SK-N-SH (cell line): ENCODE measurements around the gene CACNA2D3. TPM values are rescaled to one million over a fixed set of nuclear protein-coding genes. Genes with fewer than 3 reads are reported as not detected.

Experiments
- CTCF ChIA-PET: fragments of 300-600, 350-600 bp; formaldehyde crosslinking; extraction: SDS; loops from one replicate; lab custom pipeline; 2021; lab: Yijun Ruan, JAX
- POLR2A ChIA-PET: fragments of 350-600 bp; sonication (Branson Sonifier 250); formaldehyde crosslinking; extraction: SDS; loops from one replicate; lab custom pipeline; 2020; ENCODE audit warnings: antibody characterized with exemption, inconsistent platforms; lab: Yijun Ruan, JAX
- DNase-seq: peaks from one replicate; pipeline ENCODE4 v3.0.0; 2012
- H2AFZ ChIP-seq: fragments of 200-600 bp; sonication (generic); 2 replicates; pipeline ENCODE4 v1.8.1; 2016; ENCODE audit warnings: antibody characterized with exemption, mild to moderate bottlenecking, low read depth
- H3F3A ChIP-seq: fragments of 200-600 bp; sonication (generic); replicated peaks from 2 replicates; pipeline ENCODE3; 2016; ENCODE audit warnings: antibody characterized with exemption, mild to moderate bottlenecking; ENCODE audit not compliant: insufficient read depth
- H3K27ac ChIP-seq, 2 experiments: fragments of 200-500 bp in 1 of 2; fragments of 200-600 bp in 1 of 2; sonication (Bioruptor generic) in 1 of 2; sonication (generic), shearing (Covaris generic) in 1 of 2; 2 replicates each; pipeline versions ENCODE4 v1.5.1 to v1.6.1; 2014 to 2016; ENCODE audit warnings: low read depth in 2 of 2, inconsistent platforms in 1 of 2, low read length in 1 of 2, mild to moderate bottlenecking in 1 of 2, mixed read lengths in 1 of 2
- H3K27me3 ChIP-seq: fragments of 200-600 bp; sonication (generic), shearing (Covaris generic); 2 replicates; pipeline ENCODE4 v1.6.1; 2016; ENCODE audit warnings: mixed run types; ENCODE audit not compliant: insufficient read depth
- H3K36me3 ChIP-seq, 2 experiments: fragments of 200-500 bp in 1 of 2; fragments of 200-600 bp in 1 of 2; sonication (Bioruptor generic) in 1 of 2; sonication (generic) in 1 of 2; replicated peaks in 1 of 2; 2 replicates each; pipeline versions ENCODE3 to v1.5.1; 2014 to 2016; ENCODE audit warnings: low read length in 1 of 2, mild to moderate bottlenecking in 1 of 2; ENCODE audit not compliant: insufficient read depth in 2 of 2, control insufficient read depth in 1 of 2
- H3K4me1 ChIP-seq, 2 experiments: fragments of 200-500 bp in 1 of 2; fragments of 200-600 bp in 1 of 2; sonication (Bioruptor generic) in 1 of 2; sonication (generic), shearing (Covaris generic) in 1 of 2; 2 replicates each; pipeline versions ENCODE4 v1.5.1 to v1.6.1; 2014 to 2016; ENCODE audit warnings: low read depth in 1 of 2, low read length in 1 of 2, mixed run types in 1 of 2; ENCODE audit not compliant: insufficient read depth in 2 of 2, control insufficient read depth in 1 of 2
- H3K4me2 ChIP-seq: fragments of 200-600 bp; sonication (generic), shearing (Covaris generic); 2 replicates; pipeline ENCODE4 v1.6.1; 2017; ENCODE audit warnings: mixed run types
- H3K4me3 ChIP-seq, 2 experiments: fragments of 200-500 bp in 1 of 2; fragments of 200-600 bp in 1 of 2; sonication (Bioruptor generic) in 1 of 2; sonication (generic), shearing (Covaris generic) in 1 of 2; 2 replicates each; pipeline versions ENCODE4 v1.5.1 to v1.8.1; 2014 to 2016; ENCODE audit warnings: low read depth in 2 of 2, inconsistent platforms in 1 of 2, low read length in 1 of 2, mild to moderate bottlenecking in 1 of 2, mixed read lengths in 1 of 2, moderate library complexity in 1 of 2
- H3K79me2 ChIP-seq: fragments of 200-600 bp; sonication (generic); 2 replicates; pipeline ENCODE4 v1.8.1; 2017; ENCODE audit warnings: mild to moderate bottlenecking; ENCODE audit not compliant: insufficient read depth
- H3K9ac ChIP-seq: fragments of 200-600 bp; sonication (generic); 2 replicates; pipeline ENCODE4 v1.6.1; 2017; ENCODE audit warnings: mixed run types
- H3K9me2 ChIP-seq: fragments of 200-600 bp; sonication (generic); 2 replicates; pipeline ENCODE4 v1.6.1; 2017; ENCODE audit warnings: mixed run types
- H3K9me3 ChIP-seq: fragments of 200-600 bp; sonication (generic); 2 replicates; pipeline ENCODE4 v1.6.1; 2017; ENCODE audit warnings: mixed run types, mild to moderate bottlenecking, moderate library complexity
- H4K20me1 ChIP-seq: fragments of 200-600 bp; sonication (generic); 2 replicates; pipeline ENCODE4 v1.6.1; 2017; ENCODE audit warnings: mild to moderate bottlenecking, mixed run types; ENCODE audit not compliant: insufficient read depth
- EP300 ChIP-seq, 2 experiments: IDR thresholded peaks; 2 replicates each; pipeline versions ENCODE4 v1.4.0 to v1.6.1; 2012; ENCODE audit warnings: borderline replicate concordance in 1 of 2, low read depth in 1 of 2, low read length in 1 of 2
- IRF3 ChIP-seq: fragments of 150-350 bp; IDR thresholded peaks from 2 replicates; pipeline ENCODE4 v1.6.1; 2016; ENCODE audit warnings: mild to moderate bottlenecking, low read depth, low read length
- JUND ChIP-seq: IDR thresholded peaks from 2 replicates; pipeline ENCODE4 v1.4.0; 2012
- POLR2AphosphoS5 ChIP-seq: IDR thresholded peaks from 2 replicates; pipeline ENCODE4 v1.6.1; 2012; ENCODE audit warnings: low read depth, low read length
- REST ChIP-seq: IDR thresholded peaks from 2 replicates; pipeline ENCODE4 v1.6.1; 2012; ENCODE audit warnings: mild to moderate bottlenecking, low read depth, low read length, moderate library complexity
- RXRA ChIP-seq: IDR thresholded peaks from 2 replicates; pipeline ENCODE4 v1.4.0; 2012; ENCODE audit warnings: low read depth, mild to moderate bottlenecking, borderline replicate concordance
- TAF1 ChIP-seq: IDR thresholded peaks from 2 replicates; pipeline ENCODE4 v1.6.1; 2012; ENCODE audit warnings: low read depth, mild to moderate bottlenecking, low read length, moderate library complexity, borderline replicate concordance
- USF2 ChIP-seq: fragments of 150-350 bp; IDR thresholded peaks from 2 replicates; pipeline ENCODE4 v1.6.1; 2017; ENCODE audit warnings: antibody characterized with exemption, low read length, low read depth, borderline replicate concordance
- ZBTB33 ChIP-seq: IDR thresholded peaks from 2 replicates; pipeline ENCODE4 v1.4.0; 2012; ENCODE audit warnings: low read depth, borderline replicate concordance
- WGBS: methylation state at CpG from one replicate; pipeline ENCODE4 v1.1.6; 2017; ENCODE audit warnings: low lambda C conversion rate; 5-methylcytosine and 5-hydroxymethylcytosine counted together
- polyA plus RNA-seq, 3 experiments: library from polyadenylated mRNA; depleted of rRNA; stranded (reverse); fragments of >200 nt; gene quantifications; 2 replicates each; pipeline ENCODE4 v1.2.3, GENCODE V29; 2012

CACNA2D3 gene
- polyA plus RNA-seq, 1 of the 3 experiments (the other 2 are of a cell fraction) = 0.15 TPM

GRCh38 chr3:54134155-54134554 lies 11.8 kb downstream of the CACNA2D3 start:
- no peak overlapping the region for H3K27ac ChIP-seq
- WGBS = 42% methylated on average over 7 of the region's 8 CpGs
- H3K9me3 ChIP-seq = no peaks in the 10 kb centered on the region
- H4K20me1 ChIP-seq = no peaks in the 10 kb centered on the region
- H3K27me3 ChIP-seq = no peaks in the 10 kb centered on the region
- no peaks in the 10 kb centered on the region for H3F3A ChIP-seq
- no peak overlapping the region for H3K9ac ChIP-seq
- ChIA-PET POLR2A (interaction anchor here (0.6 kb wide), 1 partner anchor 53 kb away, joined by 3 read pairs; no protein-coding TSS in a partner anchor), CTCF (interaction anchor here (1.7 to 5.4 kb wide), 3 partner anchors 10 to 195 kb away, joined by 4 to 30 read pairs (median 8); no protein-coding TSS in a partner anchor)
- no peak for DNase-seq
- no peaks in the 10 kb centered on the region; a peak in 1 of 4 replicates for H3K4me1 ChIP-seq
- no peak overlapping the region for H2AFZ ChIP-seq
- no peak overlapping the region for H3K4me2 ChIP-seq
- no peak overlapping the region for H3K4me3 ChIP-seq
- TF ChIP-seq EP300 (IDR thresholded peaks at IDR 0.05; ENCODE audit: borderline replicate concordance in 1 of 2, low read depth in 1 of 2, low read length in 1 of 2) (no peak), ZBTB33 (no peak), USF2 (no peak), POLR2AphosphoS5 (no peak), RXRA (no peak), JUND (no peak), IRF3 (no peak), REST (no peak), TAF1 (no peak)
- H3K36me3 ChIP-seq = no peaks in the 10 kb centered on the region
- no peaks in the 10 kb centered on the region for H3K9me2 ChIP-seq
- H3K79me2 ChIP-seq = no peaks in the 10 kb centered on the region
